Bone marrow (tissue), 2 donors: ENCODE measurements around the gene TWSG1.
"Not testable (repeated sequence)": the region's sequence is repeated elsewhere in the genome, so short reads cannot be mapped to it uniquely, and the experiment has no call there.

Experiments used
- DNase-seq, 2 donors: peaks; one replicate each; lab custom pipeline; 2025; lab: John Stamatoyannopoulos, UW

TWSG1 gene

DNA sequence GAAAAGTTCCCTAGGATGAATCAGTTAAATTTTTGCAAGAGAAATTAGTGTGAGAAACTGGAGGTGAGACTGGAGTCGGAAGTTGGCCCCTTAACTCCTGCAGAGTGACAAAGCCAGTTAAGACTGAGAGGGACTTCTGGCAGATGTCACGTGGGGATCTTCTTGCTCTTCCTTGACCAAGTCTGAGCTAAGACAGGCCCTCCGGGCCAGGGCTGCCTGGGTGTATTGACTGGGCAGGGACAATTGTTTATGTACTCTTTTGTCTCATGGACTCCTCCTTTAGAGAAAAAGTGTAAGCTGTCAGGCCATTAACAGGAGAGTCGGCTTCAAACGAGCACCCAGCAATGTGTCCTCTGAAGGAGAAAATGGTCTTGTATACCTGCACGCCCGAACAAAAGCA, 92.2 kb downstream of the TWSG1 start:
- no peak for DNase-seq

DNA sequence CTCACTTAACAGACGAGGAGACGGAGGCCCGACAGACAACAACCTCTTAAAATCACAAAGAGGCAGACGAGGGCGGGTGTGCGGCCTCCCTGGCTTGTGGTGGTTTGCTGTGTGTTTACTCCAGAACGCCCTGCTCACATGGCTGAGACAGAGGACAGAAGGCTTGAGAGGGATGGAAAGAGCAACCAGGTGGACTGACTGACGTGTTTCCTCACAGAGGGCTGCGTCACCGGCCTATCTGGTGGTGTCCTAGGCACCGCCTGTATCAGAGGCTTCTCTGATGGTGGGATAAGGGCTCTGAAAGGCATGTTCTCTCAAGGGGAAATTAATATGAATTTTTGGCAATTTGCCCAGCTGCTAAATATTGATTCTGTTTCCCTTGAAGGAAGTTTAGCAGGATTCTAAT, 93.7 kb downstream of the TWSG1 start:
- DNase-seq, result no peak

DNA sequence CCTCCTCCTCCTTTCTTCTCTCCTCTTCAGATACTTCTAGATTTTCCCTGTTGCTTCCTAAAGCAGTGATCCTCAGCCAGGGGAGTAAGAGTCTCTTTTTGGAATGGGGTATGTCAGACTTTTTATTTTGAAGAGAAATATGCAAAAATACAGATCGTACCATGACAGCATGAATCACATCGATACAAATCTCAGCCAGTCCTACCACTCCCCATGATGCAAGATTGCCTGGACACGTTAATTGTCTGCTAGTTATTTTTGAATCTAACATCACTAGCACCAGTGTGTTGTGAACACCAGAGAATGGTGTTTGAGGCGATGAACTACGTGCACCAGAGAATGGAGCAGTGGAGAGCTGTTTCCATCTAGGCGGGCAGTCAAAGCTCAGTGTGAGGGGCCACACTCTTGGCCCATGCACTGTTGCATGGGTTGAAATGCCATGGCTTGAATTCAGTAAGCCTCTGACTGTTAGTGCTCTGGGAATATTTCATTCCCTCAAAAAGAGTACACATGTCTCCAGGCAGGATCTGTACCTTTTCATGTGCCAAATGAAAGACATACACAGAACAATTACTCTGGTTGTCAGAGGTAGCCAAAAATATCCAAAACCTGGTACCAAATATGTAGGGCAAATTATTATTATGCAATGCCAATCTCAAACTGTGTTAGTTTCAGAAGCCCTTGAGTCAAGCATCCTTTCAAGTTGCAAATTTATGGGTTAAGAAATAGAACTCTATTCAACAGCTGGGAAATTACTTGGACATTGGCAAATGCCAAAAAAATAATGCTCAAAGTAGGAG, 94.5 kb downstream of the TWSG1 start:
- DNase-seq, result no peak

DNA sequence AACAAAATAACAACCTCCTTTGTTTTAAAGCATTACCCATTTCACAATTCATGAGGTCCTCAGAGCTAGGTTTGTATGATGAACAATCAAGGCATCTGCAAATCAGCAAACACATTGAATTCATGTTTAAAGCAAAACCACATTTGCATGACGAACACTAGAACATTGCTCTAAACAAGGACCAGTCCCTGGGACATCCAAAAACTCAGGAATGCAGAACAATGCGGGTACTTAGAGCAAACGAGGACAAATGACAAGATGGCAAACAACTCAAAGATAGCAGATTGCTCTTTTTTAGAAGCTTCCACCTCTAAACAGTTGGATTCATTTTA, 95.1 kb downstream of the TWSG1 start:
- no peak for DNase-seq

DNA sequence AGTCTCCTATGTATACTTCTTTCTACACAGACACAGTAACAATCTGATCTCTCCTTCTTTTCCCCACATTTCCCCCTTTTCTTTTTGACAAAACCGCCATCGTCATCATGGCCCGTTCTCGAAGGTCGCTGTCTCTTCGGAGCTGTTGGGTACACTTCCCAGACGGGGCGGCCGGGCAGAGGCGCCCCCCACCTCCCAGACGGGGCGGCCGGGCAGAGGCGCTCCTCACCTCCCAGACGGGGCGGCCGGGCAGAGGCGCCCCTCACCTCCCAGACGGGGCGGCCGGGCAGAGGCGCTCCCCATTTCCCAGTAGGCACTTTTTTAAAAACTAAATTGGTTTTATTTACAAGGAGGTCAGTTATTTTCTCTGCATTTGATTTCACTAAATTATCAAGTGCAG, 95.7 kb downstream of the TWSG1 start:
- not testable (repeated sequence) for DNase-seq

DNA sequence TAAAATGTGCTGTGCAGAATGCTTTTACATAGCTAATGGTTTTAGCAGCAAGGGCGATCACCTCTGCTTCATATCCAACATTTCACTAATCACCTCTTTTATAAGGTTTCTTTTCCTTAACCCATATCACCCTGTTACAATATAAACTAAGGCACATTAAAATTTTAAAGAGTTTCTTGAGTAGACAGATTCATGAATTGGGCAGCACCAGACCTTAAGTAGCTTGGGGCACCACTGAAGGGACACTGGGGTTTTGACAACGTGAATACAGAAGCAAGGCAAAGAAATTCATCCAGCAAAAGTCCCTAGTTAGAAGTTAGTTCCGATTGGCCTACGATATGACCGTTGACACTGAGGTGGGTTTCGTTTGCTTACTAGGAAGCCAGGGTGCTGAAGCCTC, 96.7 kb downstream of the TWSG1 start:
- no peak for DNase-seq

DNA sequence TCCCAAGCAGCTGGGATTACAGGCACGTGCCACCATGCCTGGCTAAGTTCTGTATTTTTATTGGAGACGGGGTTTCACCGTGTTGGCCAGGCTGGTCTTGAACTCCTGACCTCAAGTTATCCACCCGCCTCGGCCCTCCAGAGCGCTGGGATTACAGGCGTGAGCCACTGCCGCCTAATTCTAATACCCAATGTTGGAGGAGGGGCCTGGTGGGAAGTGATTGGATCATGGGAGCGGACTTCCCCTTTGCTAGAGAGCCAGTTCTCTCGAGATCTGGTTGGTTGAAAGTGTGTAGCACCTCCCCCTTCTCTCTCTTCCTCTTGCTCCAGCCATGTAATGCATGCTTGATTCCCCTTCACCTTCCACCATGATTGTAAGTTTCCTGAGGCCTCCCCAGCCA, 98.5 kb downstream of the TWSG1 start:
- peak in 1 of 2 donors; percentile 32 for DNase-seq

DNA sequence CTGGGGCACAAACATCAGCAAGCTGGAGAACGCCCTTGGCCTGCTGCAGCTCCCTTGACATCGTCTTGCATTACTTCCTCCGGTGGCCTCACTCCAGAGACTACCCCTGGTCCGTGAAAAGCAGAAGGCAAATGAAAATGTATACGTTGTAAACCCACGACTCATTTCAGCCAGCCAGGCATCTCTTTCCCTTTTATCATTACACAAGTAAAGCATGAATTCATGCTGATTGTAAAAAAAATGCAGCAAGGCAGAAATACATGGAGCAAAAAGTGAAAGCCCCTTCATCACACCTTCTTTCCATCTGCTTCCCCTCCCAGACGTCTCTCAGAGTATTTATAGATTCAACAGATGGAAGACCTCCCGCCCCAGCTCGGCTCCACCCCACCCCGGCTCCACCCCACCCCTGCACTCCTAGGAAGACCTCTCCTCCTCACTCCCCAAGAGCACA, 99.1 kb downstream of the TWSG1 start:
- DNase-seq, result peak in 1 of 2 donors; percentile 60

DNA sequence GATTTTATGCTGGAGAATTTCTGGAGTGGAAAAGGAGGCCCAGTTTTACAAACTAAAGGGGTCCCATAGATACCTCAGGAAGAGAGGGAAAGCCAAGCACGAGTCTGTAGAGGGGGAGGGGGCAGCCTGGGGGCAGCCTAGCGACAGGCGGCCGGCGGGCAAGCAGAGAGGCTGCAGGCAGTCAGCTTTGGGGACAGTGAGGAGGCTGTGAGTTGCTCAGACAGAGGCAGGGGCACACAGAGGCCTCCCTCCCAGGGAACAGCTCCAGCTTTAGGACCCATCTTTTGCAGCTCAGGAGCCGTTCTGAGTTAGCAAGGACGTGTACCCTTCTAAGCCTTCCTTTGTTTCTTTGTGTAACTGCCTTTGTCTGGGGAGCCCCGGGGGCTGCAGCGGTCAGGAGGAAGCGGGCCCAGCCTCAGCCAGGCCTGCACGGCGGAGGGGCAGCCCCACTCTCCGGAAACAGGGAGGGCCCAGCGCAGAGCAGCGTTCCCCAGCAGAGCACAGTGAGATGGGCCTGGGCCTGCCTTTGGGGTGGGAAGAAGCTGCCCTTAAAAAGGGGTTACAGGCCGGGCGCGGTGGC, 99.6 kb downstream of the TWSG1 start:
- DNase-seq, result no peak

DNA sequence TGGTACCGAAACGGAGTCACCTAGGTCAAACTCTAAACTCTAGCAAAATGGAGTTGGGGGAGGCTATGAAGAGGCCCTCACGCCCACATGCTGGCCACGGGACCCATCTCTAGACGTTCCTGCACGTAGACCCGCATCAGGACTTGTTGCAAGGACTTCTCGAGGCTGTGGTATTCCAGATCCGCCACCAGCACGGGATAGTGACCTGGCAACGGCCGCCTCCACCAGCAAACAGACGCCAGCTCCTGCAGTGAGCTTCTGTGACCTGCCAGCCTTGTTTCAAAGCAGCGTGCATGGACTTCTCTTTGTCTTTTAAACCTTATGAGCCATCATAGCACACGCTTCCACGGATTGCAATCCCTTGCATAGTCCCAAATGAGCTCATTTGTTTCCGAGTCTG, 100.5 kb downstream of the TWSG1 start:
- no peak for DNase-seq

DNA sequence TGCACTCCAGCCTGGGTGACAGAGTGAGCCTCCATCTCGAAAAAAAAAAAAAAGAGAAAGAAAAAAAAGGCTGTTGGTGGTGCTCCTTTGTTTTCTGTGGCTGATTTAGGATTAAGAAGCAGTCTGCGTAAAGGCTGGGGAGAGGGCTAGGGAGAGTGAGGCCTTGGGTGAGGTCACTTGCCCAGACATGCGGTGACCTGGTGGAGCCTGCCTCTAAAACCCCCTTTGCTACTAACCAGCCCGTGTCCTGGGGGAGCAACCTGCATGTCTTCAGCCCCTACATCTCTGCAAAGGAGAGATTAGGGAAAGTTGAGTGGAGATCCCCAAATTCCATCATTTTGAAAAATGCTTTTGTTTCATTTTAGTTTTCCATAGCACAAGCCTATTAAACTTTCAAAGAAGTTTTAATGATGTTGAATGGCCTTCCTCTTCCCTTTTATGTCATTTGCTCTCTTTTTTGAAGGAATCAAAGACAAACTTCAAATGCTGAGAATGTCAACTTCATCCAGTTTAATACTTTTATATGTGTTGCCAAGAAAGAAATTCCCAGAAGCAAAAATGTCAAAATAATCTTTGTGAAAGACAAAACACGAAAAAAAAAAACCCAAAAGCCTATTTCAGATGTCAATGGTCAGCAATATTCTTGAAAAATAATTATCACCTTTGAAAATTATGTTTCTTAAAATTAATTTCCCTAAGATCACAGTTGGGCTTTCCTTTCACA, 101.8 kb downstream of the TWSG1 start:
- DNase-seq, result no peak

DNA sequence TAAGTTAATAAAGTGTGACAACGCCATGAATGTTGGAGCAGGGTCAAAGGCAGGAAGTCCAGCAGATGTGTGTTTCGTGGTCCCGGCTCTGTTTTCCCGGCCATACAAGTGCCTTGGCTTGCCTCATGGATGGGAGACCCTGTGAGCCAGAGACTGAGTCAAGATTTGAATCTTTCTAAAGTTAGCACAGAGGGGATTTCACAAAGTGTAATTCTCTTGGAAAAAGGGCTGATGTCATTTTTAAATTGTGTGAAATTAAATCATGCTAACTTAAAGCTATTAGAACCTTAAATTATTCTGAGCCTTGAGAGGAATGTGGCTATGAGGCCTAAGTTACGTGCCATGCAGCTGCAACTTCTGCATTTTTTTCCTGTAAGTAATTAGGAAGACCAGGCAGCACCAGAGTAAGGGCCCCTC, 102.5 kb downstream of the TWSG1 start:
- DNase-seq, result no peak

DNA sequence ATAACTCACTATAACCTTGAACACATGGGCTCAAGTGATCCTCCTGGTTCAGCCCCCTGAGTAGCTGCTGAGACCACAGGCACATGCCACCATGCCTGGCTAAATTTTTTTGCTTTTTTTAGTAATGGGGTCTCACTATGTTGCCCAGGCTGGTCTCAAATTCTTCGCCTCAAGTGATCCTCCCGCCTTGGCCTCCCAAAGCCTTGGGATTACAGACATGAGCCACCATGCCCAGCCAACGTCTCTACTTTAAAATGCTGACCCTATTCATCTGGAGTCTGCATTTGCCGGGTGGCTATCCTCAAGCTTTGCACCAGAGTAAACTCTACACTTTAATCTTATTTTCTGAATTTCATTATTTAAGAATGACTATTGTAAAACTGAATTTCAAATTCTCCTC, 103.1 kb downstream of the TWSG1 start:
- no peak for DNase-seq

DNA sequence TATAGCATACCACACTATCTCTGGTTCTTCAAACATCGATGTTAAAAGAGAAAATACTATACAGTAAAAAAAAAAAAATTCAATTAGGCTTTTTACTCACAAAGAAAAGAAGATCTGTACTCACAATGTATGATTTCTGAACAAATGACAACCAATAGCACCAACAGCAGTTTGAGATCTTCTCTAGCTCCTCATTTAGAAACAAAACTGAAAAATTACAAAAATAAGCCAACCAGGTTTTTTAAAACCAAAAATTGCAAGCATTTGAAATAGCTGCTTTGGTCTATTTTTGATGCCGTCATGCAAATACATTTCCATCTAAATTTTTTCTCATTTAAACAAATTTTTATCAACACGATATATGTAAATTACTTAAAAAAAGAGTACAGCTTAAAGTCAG, 106.5 kb downstream of the TWSG1 start:
- DNase-seq, result no peak

DNA sequence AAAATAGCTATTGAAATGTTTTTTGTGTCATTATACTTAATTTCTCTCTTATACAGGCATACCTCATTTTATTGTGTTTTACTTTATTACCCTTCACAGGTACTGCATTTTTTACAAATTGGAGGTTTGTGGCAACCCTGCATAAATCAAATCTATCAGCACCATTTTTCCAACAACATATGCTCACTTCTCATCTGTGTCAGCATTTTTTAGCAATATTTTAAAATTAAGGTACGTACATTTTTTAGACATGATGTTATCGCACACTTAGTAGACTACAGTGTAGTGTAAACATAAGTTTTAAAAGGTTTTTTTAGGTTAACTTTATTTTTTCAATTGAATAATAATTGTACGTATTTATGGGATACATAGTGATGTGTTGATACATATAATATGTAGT, 110.0 kb downstream of the TWSG1 start:
- no peak for DNase-seq

DNA sequence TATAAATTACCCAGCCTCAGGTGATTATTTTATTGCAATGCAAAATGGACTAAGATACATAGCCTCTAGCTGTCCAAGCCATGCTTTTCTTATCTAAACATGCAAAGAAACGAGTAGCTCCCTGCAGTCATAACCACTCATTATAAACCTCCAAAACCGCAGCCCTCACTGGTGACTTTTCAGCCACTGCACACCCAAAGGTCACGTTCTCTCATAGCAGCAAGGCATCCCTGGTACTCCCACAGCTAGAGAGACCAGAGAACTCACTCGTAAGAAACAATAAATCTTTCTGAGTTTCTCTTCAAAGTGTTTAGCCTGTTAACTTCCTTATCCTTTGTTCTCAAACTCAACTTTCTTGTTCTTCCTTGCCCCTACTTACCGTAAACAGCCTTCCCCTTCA, 112.3 kb downstream of the TWSG1 start:
- DNase-seq, result no peak

DNA sequence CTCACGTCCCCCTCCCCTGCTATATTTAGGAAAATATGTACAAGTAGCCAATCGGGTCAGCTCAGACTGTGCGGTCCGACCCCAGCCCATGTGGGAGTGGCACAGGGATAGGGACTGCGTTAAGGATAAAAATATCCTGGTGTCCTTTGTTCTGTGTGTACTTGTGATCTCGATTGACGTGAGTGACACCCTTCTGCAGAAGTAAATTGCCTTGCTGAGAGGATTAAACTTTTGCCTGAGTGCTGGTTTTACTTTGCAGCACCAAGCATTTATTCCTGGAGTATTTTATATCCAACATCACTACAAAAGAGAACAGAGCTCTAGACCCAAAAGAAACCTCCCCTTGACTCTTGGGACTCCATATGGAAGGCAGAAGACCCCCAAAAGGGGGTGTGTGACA, 112.8 kb downstream of the TWSG1 start:
- no peak for DNase-seq

DNA sequence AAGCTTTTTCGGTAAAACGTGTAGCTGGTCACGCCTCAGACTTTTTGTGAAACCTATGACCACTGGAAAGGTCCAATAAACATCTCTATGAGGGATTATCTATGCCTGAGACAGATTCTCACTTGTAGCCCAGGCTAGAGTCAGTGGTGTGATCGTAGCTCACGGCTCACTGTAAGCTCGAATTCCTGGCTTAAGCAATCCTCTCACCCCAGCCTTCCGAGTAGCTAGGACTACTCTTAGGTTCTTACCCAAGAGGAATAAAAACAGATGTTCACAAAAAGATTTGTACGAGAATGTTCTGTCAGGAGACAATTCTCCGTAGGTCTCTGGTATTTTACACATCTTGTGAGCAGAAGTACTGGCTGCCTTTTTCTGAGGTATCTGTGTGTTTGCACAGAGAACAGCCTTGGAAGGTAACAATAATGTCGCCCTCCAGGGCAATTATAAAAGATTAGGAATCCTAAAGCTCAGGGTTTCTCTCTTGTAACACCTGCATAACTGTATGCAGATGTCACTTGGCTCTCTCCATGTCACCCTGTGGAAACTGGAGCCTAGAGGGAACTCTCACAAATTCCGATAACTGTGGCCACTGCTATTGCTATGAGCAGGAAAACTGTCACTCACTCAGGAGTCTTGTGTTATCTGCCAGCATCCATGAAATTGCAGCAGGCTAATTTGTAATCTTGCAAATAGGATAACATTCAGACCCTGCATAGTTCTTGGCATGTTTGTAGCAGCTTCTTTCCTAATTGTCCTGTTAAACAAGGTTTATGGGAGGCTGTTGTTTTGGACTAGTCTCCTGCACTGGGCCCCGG, 115.2 kb downstream of the TWSG1 start:
- no peak for DNase-seq

DNA sequence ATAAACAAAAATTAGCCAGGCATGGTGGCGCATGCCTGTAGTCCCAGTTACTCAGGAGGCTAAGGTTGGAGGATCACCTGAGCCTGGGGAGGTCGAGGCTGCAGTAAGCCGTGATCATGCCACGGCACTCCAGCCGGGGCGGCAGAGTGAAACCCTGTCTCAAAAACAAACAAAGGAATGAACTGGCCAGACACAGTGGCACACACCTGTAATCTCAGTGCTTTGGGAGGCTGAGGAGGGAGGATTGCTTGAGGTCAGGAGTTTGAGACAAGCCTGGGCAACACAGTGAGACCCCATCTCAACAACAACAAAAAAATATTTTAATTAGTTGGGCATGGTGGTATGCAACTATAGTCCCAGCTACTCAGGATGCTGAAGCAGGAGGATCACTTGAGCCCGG, 116.3 kb downstream of the TWSG1 start:
- DNase-seq, result not testable (repeated sequence)
